Large intestine (tissue), 3 donors: ENCODE data around the gene RSPH10B2. TPM values are rescaled to one million over a fixed set of nuclear protein-coding genes. Genes with fewer than 3 reads are reported as not detected.
"Not testable (repeated sequence)": the region's sequence is repeated elsewhere in the genome, so short reads cannot be mapped to it uniquely, and the experiment has no call there.

Source experiments
- DNase-seq, 2 donors: peaks; one replicate each; pipeline versions ENCODE4 v3.0.0 to v3.0.0-alpha.2; 2013
- H3K27ac ChIP-seq: one replicate; pipeline ENCODE4 v1.5.1; 2013; ENCODE audit warnings: low read length
- H3K27me3 ChIP-seq: 2 replicates; pipeline ENCODE4 v1.6.1; 2013; ENCODE audit warnings: low read length; ENCODE audit not compliant: control insufficient read depth, insufficient read depth
- H3K36me3 ChIP-seq: 2 replicates; pipeline ENCODE4 v1.6.1; 2013; ENCODE audit warnings: low read length; ENCODE audit not compliant: control insufficient read depth, insufficient read depth
- H3K4me1 ChIP-seq: one replicate; pipeline ENCODE4 v1.6.1; 2013; ENCODE audit warnings: low read length; ENCODE audit not compliant: control insufficient read depth, insufficient read depth
- H3K4me3 ChIP-seq: one replicate; pipeline ENCODE4 v1.5.1; 2013; ENCODE audit warnings: low read length
- H3K9me3 ChIP-seq: one replicate; pipeline ENCODE4 v1.6.1; 2013; ENCODE audit warnings: mild to moderate bottlenecking, low read depth, low read length, moderate library complexity; ENCODE audit not compliant: control insufficient read depth
- WGBS: methylation state at CpG from one replicate; pipeline ENCODE4 v1.1.5; 2013; ENCODE audit warnings: low lambda C conversion rate; ENCODE audit not compliant: insufficient coverage; 5-methylcytosine and 5-hydroxymethylcytosine counted together
- polyA plus RNA-seq: library from polyadenylated mRNA; unstranded; fragments of 120-200 nt; gene quantifications from one replicate; pipeline ENCODE4 v1.2.1, GENCODE V29; 2013

Gene RSPH10B2
- polyA plus RNA-seq, 1 donor, result 0.70 TPM

- H3K27ac ChIP-seq, H3K36me3 ChIP-seq, H3K4me3 ChIP-seq, H3K4me1 ChIP-seq, DNase-seq, H3K27me3 ChIP-seq, H3K9me3 ChIP-seq: not testable (repeated sequence)
- WGBS, result 100% methylated on average over 1 of the region's 10 CpGs
Observed at GRCh38 chr7:6837081-6837480, 83.2 kb downstream of the RSPH10B2 start.

- not testable (repeated sequence) for H3K4me1 ChIP-seq, H3K4me3 ChIP-seq, H3K27ac ChIP-seq, H3K27me3 ChIP-seq, H3K36me3 ChIP-seq, H3K9me3 ChIP-seq, DNase-seq
- WGBS, result 100% methylated on average over 1 of the region's 20 CpGs
Observed at GRCh38 chr7:6842278-6842921, 88.5 kb downstream of the RSPH10B2 start.

- WGBS, result no CpG with 5 or more reads among the region's 5 CpGs
- not testable (repeated sequence) for H3K36me3 ChIP-seq, H3K4me3 ChIP-seq, H3K27me3 ChIP-seq, H3K27ac ChIP-seq, H3K4me1 ChIP-seq, DNase-seq, H3K9me3 ChIP-seq
Observed at GRCh38 chr7:6843092-6843491, 89.2 kb downstream of the RSPH10B2 start.

GRCh38 chr7:6843654-6844053 lies 89.8 kb downstream of the RSPH10B2 start:
- not testable (repeated sequence) for H3K4me1 ChIP-seq, H3K27me3 ChIP-seq, H3K36me3 ChIP-seq, H3K9me3 ChIP-seq, H3K27ac ChIP-seq, H3K4me3 ChIP-seq
- DNase-seq, result peak in 1 of 2 donors; percentile 17
- no CpG with 5 or more reads among the region's 6 CpGs for WGBS

GRCh38 chr7:6845971-6846449 lies 92.1 kb downstream of the RSPH10B2 start:
- H3K4me3 ChIP-seq, H3K27me3 ChIP-seq, H3K9me3 ChIP-seq, DNase-seq, H3K4me1 ChIP-seq, H3K36me3 ChIP-seq, H3K27ac ChIP-seq: not testable (repeated sequence)
- WGBS, result no CpG with 5 or more reads among the region's 16 CpGs

GRCh38 chr7:6847751-6848150 lies 93.8 kb downstream of the RSPH10B2 start:
- WGBS, result no CpG with 5 or more reads among the region's 18 CpGs
- H3K9me3 ChIP-seq, H3K4me1 ChIP-seq: not testable (repeated sequence)

More at GRCh38 chr7:6847751-6848150, 93.8 kb downstream of the RSPH10B2 start:
- H3K27me3 ChIP-seq, H3K27ac ChIP-seq, H3K4me3 ChIP-seq, H3K36me3 ChIP-seq, DNase-seq: not testable (repeated sequence)

Other genes with a start within 250 kb of the RSPH10B2 start
- 0.88 TPM for gene GRID2IP, start 202.6 kb upstream of the RSPH10B2 start, polyA plus RNA-seq
- gene ZDHHC4, start 176.6 kb upstream of the RSPH10B2 start, polyA plus RNA-seq, result 65.4 TPM
- gene INTS15, start 164.1 kb upstream of the RSPH10B2 start, polyA plus RNA-seq, result 28.6 TPM
- gene ZNF853, start 138.5 kb upstream of the RSPH10B2 start, polyA plus RNA-seq, result 5.7 TPM
- gene ZNF316, start 116.8 kb upstream of the RSPH10B2 start, polyA plus RNA-seq, result 35.0 TPM
- gene ZNF12, start 47.2 kb upstream of the RSPH10B2 start, polyA plus RNA-seq, result 36.7 TPM
- gene CCZ1B, start 72.2 kb downstream of the RSPH10B2 start, polyA plus RNA-seq, result 50.5 TPM